ENCODE data around the gene DNAJB2. TPM values are rescaled to one million over a fixed set of nuclear protein-coding genes. Genes with fewer than 3 reads are reported as not detected.

Gene DNAJB2
- polyA plus RNA-seq, 3 donors: 1.7 to 55.4 (median 1.9) TPM

DNA sequence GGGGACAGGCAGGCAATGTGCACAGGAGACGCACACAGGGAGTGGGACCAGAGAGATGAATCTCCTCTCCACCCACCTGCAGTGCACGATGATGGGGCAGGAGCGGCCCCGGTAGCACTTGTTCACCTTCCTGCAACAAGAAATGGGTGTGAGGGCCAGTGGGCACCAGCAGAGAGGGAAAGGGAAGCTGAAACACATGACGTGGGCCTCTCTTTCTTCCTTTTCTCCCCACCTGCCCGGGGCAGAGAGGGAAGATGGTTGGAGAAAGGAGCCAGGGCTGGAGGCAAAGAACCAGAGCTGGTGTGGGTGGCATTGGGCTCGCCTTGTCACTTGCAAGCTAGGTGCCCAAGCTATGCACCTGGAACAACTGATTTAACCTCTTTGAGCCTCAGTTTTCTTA, 12.2 kb downstream of the DNAJB2 start:
- intact Hi-C loops (cut with micrococcal nuclease): no loop called here
- DNase-seq: no peak
- H3K27ac Mint-ChIP-seq: peak overlapping the region in 1 of 7 donors; percentile 46
- H2AFZ ChIP-seq (ENCODE audit: insufficient read depth, low read depth, low read length, poor library complexity, severe bottlenecking): no peak overlapping the region
- peaks cover 11% of the 10 kb centered on the region for H3K4me1 Mint-ChIP-seq
- no peak overlapping the region for H3K4me3 Mint-ChIP-seq
- peaks cover 0 to 7% (median 1%) of the 10 kb centered on the region in 7 donors for H3K9me3 Mint-ChIP-seq
- no peak overlapping the region for H3K4me3 ChIP-seq (replicated peaks in 1 of 3; ENCODE audit: low read depth in 2 of 3, low read length in 3 of 3)
- peaks cover 0 to 3% of the 10 kb centered on the region in 2 donors for H3K36me3 ChIP-seq (replicated peaks in 1 of 2; ENCODE audit: control insufficient read depth in 1 of 2, insufficient read depth in 2 of 2, low read length in 2 of 2)
- no peak overlapping the region for H3K27ac ChIP-seq (ENCODE audit: low read depth in 1 of 2, low read length in 2 of 2)
- H3K36me3 Mint-ChIP-seq: peaks cover 0 to 3% of the 10 kb centered on the region in 2 donors
- no peak overlapping the region for H3K9ac ChIP-seq (ENCODE audit: insufficient read depth, low read length, poor library complexity, severe bottlenecking)
- no peaks in the 10 kb centered on the region for H3K79me2 ChIP-seq (ENCODE audit: insufficient read depth, low read length)
- TF ChIP-seq, protein P1, sequence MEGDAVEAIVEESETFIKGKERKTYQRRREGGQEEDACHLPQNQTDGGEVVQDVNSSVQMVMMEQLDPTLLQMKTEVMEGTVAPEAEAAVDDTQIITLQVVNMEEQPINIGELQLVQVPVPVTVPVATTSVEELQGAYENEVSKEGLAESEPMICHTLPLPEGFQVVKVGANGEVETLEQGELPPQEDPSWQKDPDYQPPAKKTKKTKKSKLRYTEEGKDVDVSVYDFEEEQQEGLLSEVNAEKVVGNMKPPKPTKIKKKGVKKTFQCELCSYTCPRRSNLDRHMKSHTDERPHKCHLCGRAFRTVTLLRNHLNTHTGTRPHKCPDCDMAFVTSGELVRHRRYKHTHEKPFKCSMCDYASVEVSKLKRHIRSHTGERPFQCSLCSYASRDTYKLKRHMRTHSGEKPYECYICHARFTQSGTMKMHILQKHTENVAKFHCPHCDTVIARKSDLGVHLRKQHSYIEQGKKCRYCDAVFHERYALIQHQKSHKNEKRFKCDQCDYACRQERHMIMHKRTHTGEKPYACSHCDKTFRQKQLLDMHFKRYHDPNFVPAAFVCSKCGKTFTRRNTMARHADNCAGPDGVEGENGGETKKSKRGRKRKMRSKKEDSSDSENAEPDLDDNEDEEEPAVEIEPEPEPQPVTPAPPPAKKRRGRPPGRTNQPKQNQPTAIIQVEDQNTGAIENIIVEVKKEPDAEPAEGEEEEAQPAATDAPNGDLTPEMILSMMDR (IDR thresholded peaks at IDR 0.05): no peak
- WGBS (ENCODE audit: insufficient coverage): no CpG with 5 or more reads among the region's 7 CpGs
- peaks cover 21 to 42% (median 28%) of the 10 kb centered on the region in 3 donors for H3K27me3 Mint-ChIP-seq (ENCODE audit: low read depth in 3 of 3)
- peaks cover 10 to 15% of the 10 kb centered on the region in 2 donors for H3K4me1 ChIP-seq (ENCODE audit: control insufficient read depth in 1 of 2, insufficient read depth in 2 of 2, low read length in 2 of 2)
- no peak overlapping the region for H3K4me2 ChIP-seq (replicated peaks; ENCODE audit: extremely low read depth, low read length, poor library complexity, severe bottlenecking)
- H3K9me3 ChIP-seq (replicated peaks in 1 of 2; ENCODE audit: control insufficient read depth in 1 of 2, insufficient read depth in 1 of 2, low read length in 2 of 2): no peaks in the 10 kb centered on the region
- H3K27me3 ChIP-seq (ENCODE audit: control insufficient read depth in 2 of 2, insufficient read depth in 2 of 2, low read length in 2 of 2): peaks cover 0 to 15% of the 10 kb centered on the region in 2 donors
- no peaks in the 10 kb centered on the region for H4K20me1 ChIP-seq (ENCODE audit: insufficient read depth, low read length)

DNA sequence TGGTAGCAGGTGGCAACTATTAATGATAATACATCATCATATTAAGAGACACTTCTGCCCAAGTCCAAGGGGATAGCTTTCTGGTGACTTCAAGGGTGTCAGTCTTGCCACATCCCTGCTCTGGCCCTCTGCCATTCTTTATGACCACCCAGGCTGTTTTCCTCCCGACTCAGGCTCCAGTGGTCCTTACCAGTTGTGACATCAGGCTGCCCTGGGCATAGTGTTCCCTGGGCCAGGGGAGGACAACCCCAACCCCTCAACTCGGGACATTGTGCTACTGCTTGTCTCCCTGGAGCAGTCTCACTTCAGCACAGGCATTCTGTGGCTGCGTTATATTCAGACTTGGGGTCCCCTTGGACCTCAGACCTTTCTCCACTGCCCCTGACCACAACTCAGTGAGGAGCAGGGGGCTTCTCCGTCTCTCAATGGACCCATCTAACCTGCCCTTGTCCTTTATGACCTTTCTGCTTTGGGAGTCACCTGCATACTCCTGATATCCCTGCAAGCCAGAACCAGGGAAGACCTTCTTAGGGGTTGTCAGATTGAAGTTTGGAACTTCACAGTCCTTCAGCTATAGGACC, 12.8 kb downstream of the DNAJB2 start:
- Histone ChIP-seq H3K27ac (ENCODE audit: low read depth in 1 of 2, low read length in 2 of 2) (no peak overlapping the region), H3K27me3 (ENCODE audit: control insufficient read depth in 2 of 2, insufficient read depth in 2 of 2, low read length in 2 of 2) (peaks cover 0 to 16% of the 10 kb centered on the region in 2 donors), H3K4me1 (ENCODE audit: control insufficient read depth in 1 of 2, insufficient read depth in 2 of 2, low read length in 2 of 2) (peaks cover 10 to 15% of the 10 kb centered on the region in 2 donors), H3K9me3 (replicated peaks in 1 of 2; ENCODE audit: control insufficient read depth in 1 of 2, insufficient read depth in 1 of 2, low read length in 2 of 2) (no peaks in the 10 kb centered on the region), H3K4me3 (replicated peaks in 1 of 3; ENCODE audit: low read depth in 2 of 3, low read length in 3 of 3) (no peak overlapping the region), H2AFZ (ENCODE audit: insufficient read depth, low read depth, low read length, poor library complexity, severe bottlenecking) (no peak overlapping the region), H3K4me2 (replicated peaks; ENCODE audit: extremely low read depth, low read length, poor library complexity, severe bottlenecking) (no peak overlapping the region), H4K20me1 (ENCODE audit: insufficient read depth, low read length) (no peaks in the 10 kb centered on the region), H3K9ac (ENCODE audit: insufficient read depth, low read length, poor library complexity, severe bottlenecking) (no peak overlapping the region), H3K79me2 (ENCODE audit: insufficient read depth, low read length) (no peaks in the 10 kb centered on the region), H3K36me3 (replicated peaks in 1 of 2; ENCODE audit: control insufficient read depth in 1 of 2, insufficient read depth in 2 of 2, low read length in 2 of 2) (no peaks in the 10 kb centered on the region)
- DNase-seq: no peak
- H3K9me3 Mint-ChIP-seq: peaks cover 0 to 7% (median 1%) of the 10 kb centered on the region in 7 donors
- WGBS (ENCODE audit: insufficient coverage): 92% methylated on average over 4 of the region's 4 CpGs
- intact Hi-C loops (cut with micrococcal nuclease): no loop called here
- no peaks in the 10 kb centered on the region for H3K36me3 Mint-ChIP-seq
- peaks cover 11% of the 10 kb centered on the region for H3K4me1 Mint-ChIP-seq
- no peak overlapping the region for H3K27ac Mint-ChIP-seq
- no peak overlapping the region for H3K4me3 Mint-ChIP-seq
- TF ChIP-seq, protein P1 (IDR thresholded peaks at IDR 0.05): no peak
- peaks cover 22 to 46% (median 29%) of the 10 kb centered on the region in 3 donors for H3K27me3 Mint-ChIP-seq (ENCODE audit: low read depth in 3 of 3)

Measured in CD14-positive monocyte (primary cell).